Smooth muscle cell (in vitro differentiated cells): ENCODE measurements around the gene SUPT3H. TPM values are rescaled to one million over a fixed set of nuclear protein-coding genes. Genes with fewer than 3 reads are reported as not detected.
A peak's percentile ranks its signal among the peaks of the same experiment; 100 is the strongest.

Experiments used
- DNase-seq: peaks from one replicate; lab custom pipeline; 2025; ENCODE audit not compliant: unreplicated experiment; lab: John Stamatoyannopoulos, UW
- H2AFZ ChIP-seq: fragments of 200-600 bp; sonication (generic); 2 replicates; pipeline ENCODE4 v1.6.0; 2016; ENCODE audit warnings: antibody characterized with exemption, low read depth, mild to moderate bottlenecking
- H3F3A ChIP-seq: fragments of 200-600 bp; sonication (generic); 2 replicates; pipeline ENCODE4 v1.6.0; 2017; ENCODE audit warnings: antibody characterized with exemption, low read depth
- H3K27ac ChIP-seq: fragments of 200-600 bp; sonication (generic); 2 replicates; pipeline ENCODE4 v1.5.1; 2016; ENCODE audit warnings: low read depth, mild to moderate bottlenecking
- H3K27me3 ChIP-seq: fragments of 200-600 bp; sonication (generic); 2 replicates; pipeline ENCODE4 v1.6.1; 2016; ENCODE audit warnings: low read depth, mild to moderate bottlenecking
- H3K36me3 ChIP-seq: fragments of 200-600 bp; sonication (generic); 2 replicates; pipeline ENCODE4 v1.5.1; 2016; ENCODE audit warnings: low read depth
- H3K4me1 ChIP-seq: fragments of 200-600 bp; sonication (generic); 2 replicates; pipeline ENCODE4 v1.5.1; 2016; ENCODE audit warnings: low read depth
- H3K4me2 ChIP-seq: fragments of 200-600 bp; sonication (generic); 2 replicates; pipeline ENCODE4 v1.6.0; 2016; ENCODE audit warnings: mild to moderate bottlenecking
- H3K4me3 ChIP-seq: fragments of 200-600 bp; sonication (generic); 2 replicates; pipeline ENCODE4 v1.5.1; 2016; ENCODE audit warnings: mild to moderate bottlenecking
- H3K79me2 ChIP-seq: fragments of 200-600 bp; sonication (generic); 2 replicates; pipeline ENCODE4 v1.6.0; 2016; ENCODE audit warnings: low read depth, mild to moderate bottlenecking
- H3K9ac ChIP-seq: fragments of 200-600 bp; sonication (generic); 2 replicates; pipeline ENCODE4 v1.6.0; 2016; ENCODE audit warnings: low read depth
- H3K9me3 ChIP-seq: fragments of 200-600 bp; sonication (generic); replicated peaks from 2 replicates; pipeline ENCODE4 v1.5.1; 2016; ENCODE audit warnings: low read depth
- H4K20me1 ChIP-seq: fragments of 200-600 bp; sonication (generic); 2 replicates; pipeline ENCODE4 v1.6.0; 2016; ENCODE audit warnings: low read depth
- CTCF ChIP-seq: fragments of 200-600 bp; sonication (generic); IDR thresholded peaks from 2 replicates; pipeline ENCODE4 v1.5.1; 2017; ENCODE audit warnings: borderline replicate concordance, mild to moderate bottlenecking, antibody characterized with exemption; ENCODE audit not compliant: insufficient read depth, poor library complexity, severe bottlenecking
- WGBS: methylation state at CpG from one replicate; pipeline ENCODE4 v1.1.7; 2016; ENCODE audit warnings: low lambda C conversion rate; 5-methylcytosine and 5-hydroxymethylcytosine counted together
- polyA plus RNA-seq: library from polyadenylated mRNA; unstranded; fragments of >200 nt; fragmentation: Nextera tagmentation; extraction: Ambion mirVana; gene quantifications from 2 replicates; pipeline ENCODE4 v1.2.1, GENCODE V29; 2016
- total RNA-seq: library from RNA; depleted of rRNA; stranded (reverse); fragments of >200 nt; gene quantifications from 2 replicates; pipeline ENCODE4 v1.2.3, GENCODE V29; 2014

SUPT3H gene
- total and polyA plus RNA-seq, 2 experiments from 2014 or later, result 19.4 to 22.9 TPM

- Histone ChIP-seq H3K79me2 (no peaks in the 10 kb centered on the region), H3K9ac (no peak overlapping the region), H3K27me3 (no peaks in the 10 kb centered on the region), H4K20me1 (no peaks in the 10 kb centered on the region), H3K36me3 (no peaks in the 10 kb centered on the region), H3K4me3 (no peak overlapping the region), H3K9me3 (no peaks in the 10 kb centered on the region), H3K4me1 (no peaks in the 10 kb centered on the region), H3F3A (no peaks in the 10 kb centered on the region), H3K4me2 (no peak overlapping the region), H3K27ac (no peak overlapping the region), H2AFZ (no peak overlapping the region)
- 45% methylated on average over 2 of the region's 2 CpGs for WGBS
- DNase-seq, result no peak
- no peak for TF ChIP-seq CTCF
Measured at GRCh38 chr6:44974511-44974910, 403.2 kb downstream of the SUPT3H start.

GRCh38 chr6:44972709-44973108, 405.0 kb downstream of the SUPT3H start:
- H3K36me3 ChIP-seq, result no peaks in the 10 kb centered on the region
- no peak overlapping the region for H3K4me3 ChIP-seq
- H3K9ac ChIP-seq, result no peak overlapping the region
- H3K4me2 ChIP-seq, result no peak overlapping the region
- no peaks in the 10 kb centered on the region for H3K27me3 ChIP-seq
- H2AFZ ChIP-seq, result no peak overlapping the region
- no peak overlapping the region for H3K27ac ChIP-seq
- no peaks in the 10 kb centered on the region for H4K20me1 ChIP-seq
- no peaks in the 10 kb centered on the region for H3K9me3 ChIP-seq
- H3K4me1 ChIP-seq, result no peaks in the 10 kb centered on the region
- no peak for TF ChIP-seq CTCF
- H3K79me2 ChIP-seq, result no peaks in the 10 kb centered on the region
- 98% methylated on average over 3 of the region's 3 CpGs for WGBS
- DNase-seq, result no peak
- H3F3A ChIP-seq, result no peaks in the 10 kb centered on the region

- Histone ChIP-seq H3K4me3 (no peak overlapping the region), H2AFZ (no peak overlapping the region), H4K20me1 (no peaks in the 10 kb centered on the region), H3K4me1 (peaks cover 6% of the 10 kb centered on the region), H3K9ac (no peak overlapping the region), H3K79me2 (no peaks in the 10 kb centered on the region), H3K27ac (no peak overlapping the region), H3K27me3 (no peaks in the 10 kb centered on the region), H3K9me3 (no peaks in the 10 kb centered on the region), H3K36me3 (no peaks in the 10 kb centered on the region), H3K4me2 (no peak overlapping the region), H3F3A (no peaks in the 10 kb centered on the region)
- no peak for TF ChIP-seq CTCF
- 84% methylated on average over 4 of the region's 4 CpGs for WGBS
- no peak for DNase-seq
Measured at GRCh38 chr6:44969446-44970185, 408.1 kb downstream of the SUPT3H start.

GRCh38 chr6:44967481-44967880, 410.3 kb downstream of the SUPT3H start:
- no peak for DNase-seq
- Histone ChIP-seq H3K9ac (no peak overlapping the region), H3K36me3 (no peaks in the 10 kb centered on the region), H3F3A (no peaks in the 10 kb centered on the region), H3K4me1 (peaks cover 6% of the 10 kb centered on the region), H4K20me1 (no peaks in the 10 kb centered on the region), H3K79me2 (no peaks in the 10 kb centered on the region), H3K9me3 (no peaks in the 10 kb centered on the region), H2AFZ (no peak overlapping the region), H3K27me3 (no peaks in the 10 kb centered on the region), H3K27ac (peak overlapping the region; percentile 56), H3K4me3 (no peak overlapping the region), H3K4me2 (peak overlapping the region; percentile 49)
- WGBS, result 92% methylated on average over 1 of the region's 1 CpG
- no peak for TF ChIP-seq CTCF
